MCF 10A (cell line): ENCODE data around the gene WWOX. TPM values are rescaled to one million over a fixed set of nuclear protein-coding genes. Genes with fewer than 3 reads are reported as not detected.

Experiments used
- BruUV-seq: library from RNA; stranded (reverse); fragments of 400-500 nt; replicated peaks from 2 replicates; lab custom pipeline; 2021; lab: Mats Ljungman, UMichigan
- CTCF ChIA-PET: fragments of 300-600 bp; sonication (Branson Sonifier 250); formaldehyde crosslinking; extraction: SDS; loops from one replicate; lab custom pipeline; 2021; ENCODE audit warnings: antibody characterized with exemption, inconsistent platforms; lab: Yijun Ruan, JAX
- POLR2A ChIA-PET: fragments of 300-600, 350-650 bp; sonication (Branson Sonifier 250); formaldehyde crosslinking; extraction: SDS; loops from one replicate; lab custom pipeline; 2020; ENCODE audit warnings: antibody characterized with exemption, inconsistent platforms; lab: Yijun Ruan, JAX
- DNase-seq: peaks from one replicate; pipeline ENCODE4 v3.0.0-alpha.2; 2018; ENCODE audit not compliant: unreplicated experiment
- H3K27ac Mint-ChIP-seq: one replicate; pipeline ENCODE4 v1.8.0; 2022; ENCODE audit warnings: mild to moderate bottlenecking, low read depth, mixed read lengths; ENCODE audit not compliant: unreplicated experiment
- H3K27me3 Mint-ChIP-seq: one replicate; pipeline ENCODE4 v1.8.0; 2022; ENCODE audit warnings: mixed read lengths; ENCODE audit not compliant: insufficient read depth, unreplicated experiment
- H3K36me3 Mint-ChIP-seq: one replicate; pipeline ENCODE4 v1.8.0; 2022; ENCODE audit warnings: mild to moderate bottlenecking, moderate library complexity, mixed read lengths; ENCODE audit not compliant: insufficient read depth, unreplicated experiment
- H3K4me1 Mint-ChIP-seq: one replicate; pipeline ENCODE4 v1.8.0; 2022; ENCODE audit warnings: mixed read lengths; ENCODE audit not compliant: insufficient read depth, unreplicated experiment
- H3K4me3 Mint-ChIP-seq: one replicate; pipeline ENCODE4 v1.8.0; 2022; ENCODE audit warnings: mild to moderate bottlenecking, moderate library complexity, mixed read lengths; ENCODE audit not compliant: unreplicated experiment
- H3K9me3 Mint-ChIP-seq: one replicate; pipeline ENCODE4 v1.8.0; 2022; ENCODE audit warnings: mixed read lengths; ENCODE audit not compliant: unreplicated experiment
- intact Hi-C: fragments of 100-400 bp; cut with micrococcal nuclease; formaldehyde crosslinking; loops from 2 replicates; pipeline ENCODE4 v1.14.1; 2022
- total RNA-seq: library from RNA; stranded (reverse); gene quantifications from 2 replicates; pipeline ENCODE4 v1.2.3, GENCODE V29; 2022
- TF ChIP-seq, protein P1 (sequence below): fragments of 200-600 bp; IDR thresholded peaks from one replicate; pipeline ENCODE4 v1.8.0; 2022; ENCODE audit warnings: antibody characterized with exemption, mild to moderate bottlenecking; ENCODE audit not compliant: unreplicated experiment

The WWOX gene
- total RNA-seq, 1 experiment from 2014 or later = 18.1 TPM

DNA sequence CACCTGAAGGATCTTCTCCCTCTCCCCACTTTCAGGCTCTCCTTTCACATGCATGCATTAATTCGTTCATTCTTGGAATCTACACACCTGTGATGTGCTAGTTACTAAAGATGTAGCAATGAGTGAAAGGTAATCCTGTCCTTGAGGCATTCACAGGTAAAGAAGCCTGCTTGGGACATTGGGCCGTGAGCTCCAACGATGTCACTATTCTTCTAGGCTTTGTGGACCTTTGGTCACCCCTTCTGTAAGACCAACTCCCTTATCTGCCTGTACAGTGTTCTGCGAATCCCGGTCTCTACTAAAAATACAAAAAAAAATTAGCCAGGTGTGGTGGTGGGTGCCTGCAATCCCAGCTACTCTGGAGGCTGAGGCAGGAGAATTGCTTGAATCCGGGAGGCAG lies 892.5 kb downstream of the WWOX start:
- Mint-ChIP-seq H3K4me3 (no peak overlapping the region), H3K27ac (no peak overlapping the region), H3K4me1 (no peaks in the 10 kb centered on the region), H3K27me3 (no peaks in the 10 kb centered on the region), H3K36me3 (peaks cover 6% of the 10 kb centered on the region), H3K9me3 (no peaks in the 10 kb centered on the region)
- ChIA-PET POLR2A (no interaction called here), CTCF (no interaction called here)
- intact Hi-C loops = no loop called here
- no peak for DNase-seq
- TF ChIP-seq, protein P1, sequence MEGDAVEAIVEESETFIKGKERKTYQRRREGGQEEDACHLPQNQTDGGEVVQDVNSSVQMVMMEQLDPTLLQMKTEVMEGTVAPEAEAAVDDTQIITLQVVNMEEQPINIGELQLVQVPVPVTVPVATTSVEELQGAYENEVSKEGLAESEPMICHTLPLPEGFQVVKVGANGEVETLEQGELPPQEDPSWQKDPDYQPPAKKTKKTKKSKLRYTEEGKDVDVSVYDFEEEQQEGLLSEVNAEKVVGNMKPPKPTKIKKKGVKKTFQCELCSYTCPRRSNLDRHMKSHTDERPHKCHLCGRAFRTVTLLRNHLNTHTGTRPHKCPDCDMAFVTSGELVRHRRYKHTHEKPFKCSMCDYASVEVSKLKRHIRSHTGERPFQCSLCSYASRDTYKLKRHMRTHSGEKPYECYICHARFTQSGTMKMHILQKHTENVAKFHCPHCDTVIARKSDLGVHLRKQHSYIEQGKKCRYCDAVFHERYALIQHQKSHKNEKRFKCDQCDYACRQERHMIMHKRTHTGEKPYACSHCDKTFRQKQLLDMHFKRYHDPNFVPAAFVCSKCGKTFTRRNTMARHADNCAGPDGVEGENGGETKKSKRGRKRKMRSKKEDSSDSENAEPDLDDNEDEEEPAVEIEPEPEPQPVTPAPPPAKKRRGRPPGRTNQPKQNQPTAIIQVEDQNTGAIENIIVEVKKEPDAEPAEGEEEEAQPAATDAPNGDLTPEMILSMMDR = no peak
- no TSS peak for BruUV-seq

DNA sequence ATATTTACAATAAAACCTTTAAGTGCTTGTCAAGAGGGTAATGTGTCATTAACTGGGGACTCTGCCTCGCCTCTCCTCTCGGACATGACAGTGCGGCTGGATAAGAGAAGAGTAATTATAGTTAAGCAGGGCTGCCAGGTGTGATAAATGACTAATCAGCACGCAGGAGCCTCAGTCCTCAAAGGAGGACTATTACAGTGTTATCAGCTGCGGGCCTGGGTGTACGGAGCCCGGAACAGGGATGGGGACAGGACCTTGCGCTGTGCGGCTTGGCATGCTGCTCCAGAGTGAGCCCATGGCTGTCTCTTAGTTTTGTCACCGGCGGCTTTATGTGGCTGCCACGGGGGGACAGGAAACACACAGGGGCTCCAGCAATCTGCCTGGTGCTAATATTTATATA lies 893.9 kb downstream of the WWOX start:
- BruUV-seq = no TSS peak
- CTCF ChIA-PET = interaction anchor here (0.5 kb wide), 1 partner anchor 73 kb away, joined by 3 read pairs; no protein-coding TSS in a partner anchor

DNA sequence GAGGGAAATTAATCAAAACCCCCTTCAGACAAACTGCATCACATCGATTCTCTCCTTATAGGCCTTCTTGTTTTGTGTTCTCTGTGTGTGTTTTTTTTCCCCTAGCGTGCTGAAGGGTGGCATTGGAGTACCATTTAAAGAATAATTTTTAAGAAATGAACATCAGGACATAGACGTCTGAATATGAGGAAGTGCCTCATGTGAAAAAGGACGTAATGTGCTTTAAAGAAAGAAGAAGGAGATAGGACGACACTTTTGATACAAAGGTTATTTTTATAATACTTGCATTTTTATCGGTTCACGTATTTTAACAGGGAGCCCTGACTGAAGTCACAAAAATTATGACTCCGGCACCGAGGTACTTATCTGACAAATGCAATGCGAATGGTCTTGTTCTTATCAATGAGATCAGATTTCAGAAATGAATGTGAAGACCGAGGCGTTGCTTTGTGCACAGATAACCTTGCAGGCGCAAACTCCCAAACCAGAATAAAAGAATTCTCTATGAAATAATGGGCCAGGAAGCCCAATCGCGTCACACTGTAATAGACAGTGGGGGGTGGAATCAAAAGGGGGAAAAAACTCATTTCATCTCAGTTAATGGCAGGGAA lies 894.8 kb downstream of the WWOX start:
- ChIA-PET POLR2A (no interaction called here), CTCF (no interaction called here)
- intact Hi-C loops = no loop called here
- Mint-ChIP-seq H3K4me3 (no peak overlapping the region), H3K27ac (no peak overlapping the region), H3K9me3 (no peaks in the 10 kb centered on the region), H3K27me3 (no peaks in the 10 kb centered on the region), H3K4me1 (no peaks in the 10 kb centered on the region), H3K36me3 (no peaks in the 10 kb centered on the region)
- no TSS peak for BruUV-seq
- TF ChIP-seq, protein P1 = no peak
- DNase-seq = no peak

More for the DNA sequence above, 893.9 kb downstream of the WWOX start:
- no peak overlapping the region for H3K27ac Mint-ChIP-seq
- H3K4me1 Mint-ChIP-seq = no peaks in the 10 kb centered on the region
- intact Hi-C loops = no loop called here
- POLR2A ChIA-PET = no interaction called here
- no peaks in the 10 kb centered on the region for H3K9me3 Mint-ChIP-seq
- no peak overlapping the region for H3K4me3 Mint-ChIP-seq
- H3K27me3 Mint-ChIP-seq = no peaks in the 10 kb centered on the region
- DNase-seq = no peak
- H3K36me3 Mint-ChIP-seq = no peaks in the 10 kb centered on the region
- TF ChIP-seq, protein P1 = no peak

DNA sequence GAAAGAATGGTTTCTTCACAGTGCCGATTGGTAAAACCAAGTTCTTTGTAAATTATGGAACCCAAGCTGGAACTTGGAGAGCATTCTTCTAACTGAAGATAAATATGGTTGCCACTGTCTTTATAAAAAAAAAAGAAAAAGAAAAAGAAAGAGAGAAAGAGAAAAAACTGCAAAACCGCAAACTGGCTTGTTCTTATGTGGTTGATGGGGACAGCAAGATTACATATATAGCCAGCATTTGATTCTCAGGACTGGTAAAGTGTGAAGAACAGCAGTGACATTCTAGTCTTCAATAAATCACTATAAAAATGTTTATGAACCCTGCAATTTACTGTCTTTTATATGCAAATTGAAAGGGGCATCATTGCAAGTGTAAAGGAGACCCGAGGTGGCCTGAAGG lies 896.0 kb downstream of the WWOX start:
- POLR2A ChIA-PET = no interaction called here
- Mint-ChIP-seq H3K9me3 (no peaks in the 10 kb centered on the region), H3K4me3 (no peak overlapping the region), H3K27ac (no peak overlapping the region), H3K4me1 (no peaks in the 10 kb centered on the region), H3K27me3 (no peaks in the 10 kb centered on the region), H3K36me3 (no peaks in the 10 kb centered on the region)
- no TSS peak for BruUV-seq
- DNase-seq = no peak
- CTCF ChIA-PET = interaction anchor here (0.5 kb wide), 1 partner anchor 160 kb away, joined by 3 read pairs; no protein-coding TSS in a partner anchor
- TF ChIP-seq, protein P1 = no peak
- intact Hi-C loops = no loop called here
